GM12878 (cell line): ENCODE measurements around the gene UFD1. TPM values are rescaled to one million over a fixed set of nuclear protein-coding genes. Genes with fewer than 3 reads are reported as not detected.

Experiments used
- ASH2L ChIP-seq: fragments of 300-600, 200-600 bp; sonication (generic); IDR thresholded peaks from 2 replicates; pipeline ENCODE4 v1.6.1; 2017; ENCODE audit warnings: low read depth, mild to moderate bottlenecking, borderline replicate concordance
- CREB1 ChIP-seq: IDR thresholded peaks from 2 replicates; pipeline ENCODE4 v1.6.1; 2012; ENCODE audit warnings: low read depth, mild to moderate bottlenecking, inconsistent platforms
- CREM ChIP-seq: IDR thresholded peaks from 2 replicates; pipeline ENCODE4 v1.6.1; 2014; ENCODE audit warnings: antibody characterized with exemption, low read depth
- EP300 ChIP-seq, 2 experiments: fragments of 150-350 bp in 1 of 2; IDR thresholded peaks; 2 replicates each; pipeline ENCODE4 v1.6.1; 2011 to 2012; ENCODE audit warnings: low read depth in 2 of 2, low read length in 2 of 2, borderline replicate concordance in 1 of 2, improper control_type of control experiment in 1 of 2, inconsistent platforms in 1 of 2; ENCODE audit not compliant: control insufficient read depth in 1 of 2
- FOXM1 ChIP-seq: IDR thresholded peaks from 2 replicates; pipeline ENCODE4 v1.6.1; 2012; ENCODE audit warnings: low read depth, mild to moderate bottlenecking, inconsistent platforms, low read length, moderate library complexity
- LARP7 ChIP-seq: fragments of 450-650 bp; IDR thresholded peaks from 2 replicates; pipeline ENCODE4 v1.6.1; 2017; ENCODE audit warnings: mild to moderate bottlenecking
- MEF2B ChIP-seq: fragments of 450-650 bp; IDR thresholded peaks from 2 replicates; pipeline ENCODE4 v1.6.1; 2018; ENCODE audit warnings: mild to moderate bottlenecking, moderate library complexity; ENCODE audit not compliant: partially characterized antibody, poor library complexity, severe bottlenecking
- MTA3 ChIP-seq: IDR thresholded peaks from 2 replicates; pipeline ENCODE4 v1.6.1; 2012; ENCODE audit warnings: low read length, inconsistent platforms, borderline replicate concordance
- MYC ChIP-seq: IDR thresholded peaks from 2 replicates; pipeline ENCODE4 v1.6.1; 2011; ENCODE audit warnings: mild to moderate bottlenecking, low read length, moderate library complexity, inconsistent platforms; ENCODE audit not compliant: insufficient read depth, insufficient replicate concordance, insufficient read length, severe bottlenecking
- NFIC ChIP-seq: IDR thresholded peaks from 2 replicates; pipeline ENCODE4 v1.6.1; 2012; ENCODE audit warnings: low read depth, mild to moderate bottlenecking, inconsistent platforms, low read length, moderate library complexity
- POLR2A ChIP-seq: IDR thresholded peaks from 2 replicates; pipeline ENCODE4 v1.6.1; 2011; ENCODE audit warnings: low read depth, mild to moderate bottlenecking, low read length
- RELA ChIP-seq: fragments of 450-650 bp; IDR thresholded peaks from 2 replicates; pipeline ENCODE4 v1.8.0; 2014; ENCODE audit warnings: borderline replicate concordance; ENCODE audit not compliant: partially characterized antibody
- RFX5 ChIP-seq: IDR thresholded peaks from 2 replicates; pipeline ENCODE4 v1.6.1; 2011; ENCODE audit warnings: low read depth, low read length, improper control_type of control experiment
- RUNX3 ChIP-seq: IDR thresholded peaks from 2 replicates; pipeline ENCODE4 v1.6.1; 2012; ENCODE audit warnings: low read length, inconsistent platforms
- STAT1 ChIP-seq: fragments of 450-650 bp; conservative IDR thresholded peaks from 2 replicates; pipeline ENCODE4 v1.6.1; 2014; ENCODE audit warnings: antibody characterized with exemption, mild to moderate bottlenecking
- TAF1 ChIP-seq: IDR thresholded peaks from 2 replicates; pipeline ENCODE4 v1.6.1; 2011; ENCODE audit warnings: mild to moderate bottlenecking, low read depth, low read length, borderline replicate concordance
- TBL1XR1 ChIP-seq: IDR thresholded peaks from 2 replicates; pipeline ENCODE4 v1.6.1; 2012; ENCODE audit warnings: low read depth, low read length, improper control_type of control experiment
- TCF3 ChIP-seq: IDR thresholded peaks from 2 replicates; pipeline ENCODE4 v1.6.1; 2012; ENCODE audit warnings: low read depth, mild to moderate bottlenecking, low read length, borderline replicate concordance; ENCODE audit not compliant: insufficient read depth
- ZSCAN29 ChIP-seq: fragments of 450-650 bp; IDR thresholded peaks from 2 replicates; pipeline ENCODE4 v1.6.1; 2017; ENCODE audit warnings: mild to moderate bottlenecking, moderate library complexity
- polyA plus RNA-seq, 11 experiments: library from polyadenylated mRNA; depleted of rRNA in 4 of 11; unstranded in 6 of 11; stranded (reverse) in 5 of 11; fragments of >200 nt; fragmentation: Nextera tagmentation in 4 of 11; fragmentation: Illumina TruSeq in 1 of 11; extraction: Ambion mirVana in 4 of 11; extraction: Trizol in 1 of 11; gene quantifications; 1 replicate in 1 of 11; 2 replicates in 10 of 11; pipeline versions ENCODE4 v1.2.1 to v1.2.3, GENCODE V29; 2011 to 2016; ENCODE audit warnings: inconsistent platforms in 2 of 11, missing spikeins in 2 of 11, low read depth in 1 of 11
- total RNA-seq, 4 experiments: library from RNA; depleted of rRNA in 3 of 4; stranded (reverse); fragments of >200 nt in 3 of 4; fragmentation: Illumina TruSeq in 1 of 4; extraction: Trizol in 1 of 4; gene quantifications; 2 replicates each; pipeline versions ENCODE4 v1.2.1 to v1.2.3, GENCODE V29; 2013 to 2021
- TF ChIP-seq, protein P1 (sequence below): fragments of 450-650 bp; IDR thresholded peaks from 2 replicates; pipeline ENCODE4 v1.6.1; 2014; ENCODE audit warnings: mild to moderate bottlenecking
- TF ChIP-seq, protein P2 (sequence below): IDR thresholded peaks from 2 replicates; pipeline ENCODE4 v1.6.1; 2012; ENCODE audit warnings: low read depth, low read length, improper control_type of control experiment
- TF ChIP-seq, protein P3 (sequence below): fragments of 450-650 bp; formaldehyde crosslinking; IDR thresholded peaks from 2 replicates; pipeline ENCODE4 v1.4.0; 2022; ENCODE audit warnings: mild to moderate bottlenecking, moderate library complexity
- TF ChIP-seq, protein P4 (sequence below): IDR thresholded peaks from 2 replicates; pipeline ENCODE4 v1.6.1; 2011; ENCODE audit warnings: borderline replicate concordance, low read depth, mild to moderate bottlenecking, moderate library complexity, mixed read lengths, low read length; ENCODE audit not compliant: insufficient read depth; ENCODE audit errors: extremely low read length

The UFD1 gene
- total and polyA plus RNA-seq, 10 of the 15 experiments (the other 5 are each of a cell fraction or from before 2014, with no cell fraction given): 67.2 to 143 (median 117) TPM

DNA sequence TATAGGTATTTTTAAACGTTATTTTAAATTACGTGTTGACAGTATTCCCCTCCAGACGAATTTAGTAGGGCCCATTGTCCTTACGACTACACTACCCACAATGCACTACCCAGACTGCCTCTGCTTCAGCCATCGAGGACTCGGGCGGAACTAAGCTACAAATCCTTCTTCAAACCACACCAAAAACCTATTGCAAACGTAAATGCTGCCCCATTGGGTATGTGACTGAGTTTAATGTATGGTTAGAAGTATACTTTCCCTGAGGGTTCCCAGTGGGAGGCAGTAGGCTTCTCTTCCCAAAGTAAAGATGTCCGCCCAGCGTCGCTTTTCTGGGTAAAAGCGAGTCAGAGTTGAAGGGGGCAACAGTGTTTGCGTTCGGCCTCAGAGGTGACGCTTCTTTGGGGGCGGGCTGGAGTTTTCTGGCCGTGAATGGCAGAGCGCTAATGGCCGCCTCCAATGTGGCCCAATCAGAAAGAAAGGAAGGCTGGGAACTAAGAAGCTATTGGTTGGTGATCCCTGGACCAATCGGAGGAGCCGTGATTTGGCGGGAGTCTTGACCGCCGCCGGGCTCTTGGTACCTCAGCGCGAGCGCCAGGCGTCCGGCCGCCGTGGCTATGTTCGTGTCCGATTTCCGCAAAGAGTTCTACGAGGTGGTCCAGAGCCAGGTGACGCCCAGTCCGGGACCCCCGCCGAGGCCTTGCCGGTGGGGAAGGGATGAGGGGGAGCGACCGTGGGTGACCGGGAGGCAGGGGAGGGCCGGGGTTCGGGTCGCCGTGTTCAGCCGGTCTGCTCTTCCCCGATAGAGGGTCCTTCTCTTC, 571 bp upstream of the UFD1 start, which contains the start of gene CDC45 (continued):
- TF ChIP-seq RFX5 (peak; percentile 66; the same call in 1 of the 2 replicates), CREB1 (peak; percentile 92), TBL1XR1 (0 out of 2 replicates have a peak, but pooled peaks have one; percentile 5), RUNX3 (peak; percentile 65), NFIC (peak; percentile 29; the same call in 1 of the 2 replicates), LARP7 (peak; percentile 28; the same call in 1 of the 2 replicates), TCF3 (no peak), ZSCAN29 (no peak), ASH2L (no peak), FOXM1 (no peak; the same call in 1 of the 2 replicates), TAF1 (peak; percentile 42; the same call in 1 of the 2 replicates), RELA (peak; percentile 3), MEF2B (no peak), EP300 (IDR thresholded peaks at IDR 0.05; ENCODE audit: borderline replicate concordance in 1 of 2, control insufficient read depth in 1 of 2, low read depth in 2 of 2, low read length in 2 of 2) (no peak), CREM (peak; percentile 91), MTA3 (no peak), STAT1 (peak; percentile 97; the same call in 1 of the 2 replicates), POLR2A (peak; percentile 80), MYC (no peak)
- TF ChIP-seq, protein P1, sequence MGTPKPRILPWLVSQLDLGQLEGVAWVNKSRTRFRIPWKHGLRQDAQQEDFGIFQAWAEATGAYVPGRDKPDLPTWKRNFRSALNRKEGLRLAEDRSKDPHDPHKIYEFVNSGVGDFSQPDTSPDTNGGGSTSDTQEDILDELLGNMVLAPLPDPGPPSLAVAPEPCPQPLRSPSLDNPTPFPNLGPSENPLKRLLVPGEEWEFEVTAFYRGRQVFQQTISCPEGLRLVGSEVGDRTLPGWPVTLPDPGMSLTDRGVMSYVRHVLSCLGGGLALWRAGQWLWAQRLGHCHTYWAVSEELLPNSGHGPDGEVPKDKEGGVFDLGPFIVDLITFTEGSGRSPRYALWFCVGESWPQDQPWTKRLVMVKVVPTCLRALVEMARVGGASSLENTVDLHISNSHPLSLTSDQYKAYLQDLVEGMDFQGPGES: peak; percentile 45; the same call in 1 of the 2 replicates
- TF ChIP-seq, protein P2, sequence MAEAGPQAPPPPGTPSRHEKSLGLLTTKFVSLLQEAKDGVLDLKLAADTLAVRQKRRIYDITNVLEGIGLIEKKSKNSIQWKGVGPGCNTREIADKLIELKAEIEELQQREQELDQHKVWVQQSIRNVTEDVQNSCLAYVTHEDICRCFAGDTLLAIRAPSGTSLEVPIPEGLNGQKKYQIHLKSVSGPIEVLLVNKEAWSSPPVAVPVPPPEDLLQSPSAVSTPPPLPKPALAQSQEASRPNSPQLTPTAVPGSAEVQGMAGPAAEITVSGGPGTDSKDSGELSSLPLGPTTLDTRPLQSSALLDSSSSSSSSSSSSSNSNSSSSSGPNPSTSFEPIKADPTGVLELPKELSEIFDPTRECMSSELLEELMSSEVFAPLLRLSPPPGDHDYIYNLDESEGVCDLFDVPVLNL: peak; percentile 91
- TF ChIP-seq, protein P3, sequence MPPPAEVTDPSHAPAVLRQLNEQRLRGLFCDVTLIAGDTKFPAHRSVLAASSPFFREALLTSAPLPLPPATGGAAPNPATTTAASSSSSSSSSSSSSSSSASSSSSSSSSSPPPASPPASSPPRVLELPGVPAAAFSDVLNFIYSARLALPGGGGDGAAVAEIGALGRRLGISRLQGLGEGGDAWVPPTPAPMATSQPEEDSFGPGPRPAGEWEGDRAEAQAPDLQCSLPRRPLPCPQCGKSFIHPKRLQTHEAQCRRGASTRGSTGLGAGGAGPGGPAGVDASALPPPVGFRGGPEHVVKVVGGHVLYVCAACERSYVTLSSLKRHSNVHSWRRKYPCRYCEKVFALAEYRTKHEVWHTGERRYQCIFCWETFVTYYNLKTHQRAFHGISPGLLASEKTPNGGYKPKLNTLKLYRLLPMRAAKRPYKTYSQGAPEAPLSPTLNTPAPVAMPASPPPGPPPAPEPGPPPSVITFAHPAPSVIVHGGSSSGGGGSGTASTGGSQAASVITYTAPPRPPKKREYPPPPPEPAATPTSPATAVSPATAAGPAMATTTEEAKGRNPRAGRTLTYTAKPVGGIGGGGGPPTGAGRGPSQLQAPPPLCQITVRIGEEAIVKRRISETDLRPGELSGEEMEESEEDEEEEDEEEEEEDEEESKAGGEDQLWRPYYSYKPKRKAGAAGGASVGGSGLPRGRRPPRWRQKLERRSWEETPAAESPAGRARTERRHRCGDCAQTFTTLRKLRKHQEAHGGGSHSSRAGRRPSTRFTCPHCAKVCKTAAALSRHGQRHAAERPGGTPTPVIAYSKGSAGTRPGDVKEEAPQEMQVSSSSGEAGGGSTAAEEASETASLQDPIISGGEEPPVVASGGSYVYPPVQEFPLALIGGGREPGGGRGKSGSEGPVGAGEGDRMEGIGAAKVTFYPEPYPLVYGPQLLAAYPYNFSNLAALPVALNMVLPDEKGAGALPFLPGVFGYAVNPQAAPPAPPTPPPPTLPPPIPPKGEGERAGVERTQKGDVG (CRISPR knock-in tag): no peak
- TF ChIP-seq, protein P4, sequence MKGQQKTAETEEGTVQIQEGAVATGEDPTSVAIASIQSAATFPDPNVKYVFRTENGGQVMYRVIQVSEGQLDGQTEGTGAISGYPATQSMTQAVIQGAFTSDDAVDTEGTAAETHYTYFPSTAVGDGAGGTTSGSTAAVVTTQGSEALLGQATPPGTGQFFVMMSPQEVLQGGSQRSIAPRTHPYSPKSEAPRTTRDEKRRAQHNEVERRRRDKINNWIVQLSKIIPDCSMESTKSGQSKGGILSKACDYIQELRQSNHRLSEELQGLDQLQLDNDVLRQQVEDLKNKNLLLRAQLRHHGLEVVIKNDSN: no peak
